GM20000 (cell line): ENCODE data around the gene SDC1.

Source experiments
- DNase-seq: peaks from one replicate; pipeline ENCODE4 v3.0.0; 2012; ENCODE audit warnings: low spot score
- TF ChIP-seq, protein P1 (sequence below): IDR thresholded peaks from 2 replicates; pipeline ENCODE4 v1.5.1; 2012; ENCODE audit warnings: mild to moderate bottlenecking, control low read depth; ENCODE audit errors: extremely low read depth, missing control alignments

SDC1 gene

DNA sequence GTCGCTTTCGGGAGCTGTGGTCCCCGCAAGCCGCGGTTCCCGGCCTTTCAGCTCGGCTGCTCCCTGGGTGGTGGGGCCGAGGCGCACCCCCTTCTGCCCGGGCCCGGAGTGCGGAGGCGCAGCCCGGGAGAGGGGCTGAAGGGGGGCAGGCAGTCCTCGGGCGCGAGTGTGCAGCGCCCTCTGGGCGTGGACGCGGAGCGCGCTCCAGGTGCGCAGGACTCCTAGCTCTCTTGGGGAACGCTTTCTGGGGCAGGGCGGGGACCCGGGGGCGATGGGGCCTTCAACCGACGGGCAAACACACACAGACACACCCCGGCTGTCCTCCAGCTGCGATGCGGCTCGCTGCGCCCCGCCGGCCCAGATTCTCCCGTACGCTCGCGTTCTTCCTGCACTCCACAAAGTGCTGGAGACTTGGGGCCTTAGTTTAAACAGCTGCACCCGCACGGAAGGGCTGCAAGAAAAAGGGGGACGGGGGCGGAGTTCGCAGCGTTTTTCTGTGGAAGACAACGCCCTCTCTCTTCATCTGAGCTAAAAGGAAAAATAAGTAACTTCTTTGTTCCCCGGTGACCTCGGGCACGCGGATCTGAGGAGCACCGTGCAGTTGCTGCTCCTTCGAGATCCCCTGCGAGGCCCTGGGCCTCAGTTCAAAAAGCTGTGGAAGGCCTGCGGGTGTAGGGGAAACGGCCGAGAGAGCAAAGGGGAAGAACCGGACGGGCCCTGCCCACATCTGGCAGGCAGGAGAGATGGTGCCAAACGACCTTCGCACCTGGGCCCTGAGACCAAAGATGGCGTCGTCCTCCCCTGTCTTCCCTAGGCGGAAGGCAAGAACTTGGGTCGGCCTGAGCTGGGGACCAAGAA is 593 bp upstream of the SDC1 start:
- peak; percentile 86 for DNase-seq
- TF ChIP-seq, protein P1, sequence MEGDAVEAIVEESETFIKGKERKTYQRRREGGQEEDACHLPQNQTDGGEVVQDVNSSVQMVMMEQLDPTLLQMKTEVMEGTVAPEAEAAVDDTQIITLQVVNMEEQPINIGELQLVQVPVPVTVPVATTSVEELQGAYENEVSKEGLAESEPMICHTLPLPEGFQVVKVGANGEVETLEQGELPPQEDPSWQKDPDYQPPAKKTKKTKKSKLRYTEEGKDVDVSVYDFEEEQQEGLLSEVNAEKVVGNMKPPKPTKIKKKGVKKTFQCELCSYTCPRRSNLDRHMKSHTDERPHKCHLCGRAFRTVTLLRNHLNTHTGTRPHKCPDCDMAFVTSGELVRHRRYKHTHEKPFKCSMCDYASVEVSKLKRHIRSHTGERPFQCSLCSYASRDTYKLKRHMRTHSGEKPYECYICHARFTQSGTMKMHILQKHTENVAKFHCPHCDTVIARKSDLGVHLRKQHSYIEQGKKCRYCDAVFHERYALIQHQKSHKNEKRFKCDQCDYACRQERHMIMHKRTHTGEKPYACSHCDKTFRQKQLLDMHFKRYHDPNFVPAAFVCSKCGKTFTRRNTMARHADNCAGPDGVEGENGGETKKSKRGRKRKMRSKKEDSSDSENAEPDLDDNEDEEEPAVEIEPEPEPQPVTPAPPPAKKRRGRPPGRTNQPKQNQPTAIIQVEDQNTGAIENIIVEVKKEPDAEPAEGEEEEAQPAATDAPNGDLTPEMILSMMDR = peak; percentile 59

DNA sequence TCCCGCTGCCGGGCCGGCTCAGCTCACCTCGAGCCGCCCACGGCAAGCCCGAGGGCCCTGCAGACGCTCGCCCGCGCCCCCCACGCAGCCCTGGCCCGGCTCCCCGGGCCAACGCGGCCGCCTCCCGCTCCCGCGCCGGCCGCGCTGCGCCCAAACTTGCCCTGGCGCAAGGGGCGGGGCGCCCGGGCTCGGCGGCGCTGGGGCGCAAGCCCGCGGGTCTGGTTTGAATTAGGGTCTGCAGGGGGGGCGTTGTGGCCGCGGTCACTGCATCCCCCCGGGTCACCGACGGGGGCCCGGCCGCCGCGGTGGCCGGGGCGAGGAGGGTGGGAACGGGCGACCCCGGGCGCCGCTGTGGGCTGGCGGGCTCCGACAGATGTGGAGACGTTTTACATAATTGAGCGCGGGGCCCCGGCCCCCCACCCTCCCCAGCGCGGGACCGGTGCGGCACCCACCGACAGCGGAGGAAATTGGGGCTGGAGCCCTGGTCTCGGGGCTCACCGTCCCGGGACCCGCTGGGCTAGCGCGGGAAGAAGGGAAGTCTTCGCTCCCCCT is 690 bp downstream of the SDC1 start:
- no peak for DNase-seq
- TF ChIP-seq, protein P1 = no peak

DNA sequence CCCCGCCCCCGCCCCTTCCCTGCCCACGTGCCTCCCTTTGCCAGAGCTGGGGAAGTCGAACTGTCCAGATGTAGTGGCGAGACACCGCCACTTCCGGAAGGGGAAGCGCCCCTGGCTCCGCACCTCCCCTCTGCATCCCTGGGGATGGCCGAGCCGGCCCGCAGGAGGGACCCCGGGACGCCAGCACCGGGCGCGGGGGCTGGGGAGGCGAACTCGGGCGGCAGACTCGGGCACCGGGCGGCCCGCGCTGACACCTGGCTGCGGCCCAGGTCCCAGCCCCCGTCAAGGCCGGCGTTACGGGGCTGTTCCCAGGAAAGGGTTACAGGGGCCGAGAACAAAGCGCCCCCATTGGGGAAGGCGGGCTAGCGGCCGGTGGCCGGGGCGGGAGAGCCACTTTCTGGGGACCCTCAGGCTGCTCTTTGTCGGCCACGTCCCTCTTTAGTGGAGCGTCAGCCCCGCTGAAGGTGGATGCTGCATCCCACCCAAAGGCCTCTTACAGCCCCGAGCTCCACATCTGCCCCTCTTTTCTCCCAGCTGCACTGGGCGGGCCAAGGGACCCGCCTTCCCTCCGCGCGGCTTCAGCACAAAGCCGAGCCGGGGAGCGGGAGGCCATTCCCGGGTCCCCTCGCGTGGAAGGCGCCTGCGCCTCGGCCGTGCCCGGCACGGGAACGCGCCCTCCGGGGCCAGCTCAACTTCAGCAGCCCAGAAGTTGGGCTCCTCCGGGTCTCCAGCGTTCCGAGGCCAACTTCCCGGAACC is 1.3 kb downstream of the SDC1 start:
- DNase-seq = peak; percentile 72
- TF ChIP-seq, protein P1 = no peak

DNA sequence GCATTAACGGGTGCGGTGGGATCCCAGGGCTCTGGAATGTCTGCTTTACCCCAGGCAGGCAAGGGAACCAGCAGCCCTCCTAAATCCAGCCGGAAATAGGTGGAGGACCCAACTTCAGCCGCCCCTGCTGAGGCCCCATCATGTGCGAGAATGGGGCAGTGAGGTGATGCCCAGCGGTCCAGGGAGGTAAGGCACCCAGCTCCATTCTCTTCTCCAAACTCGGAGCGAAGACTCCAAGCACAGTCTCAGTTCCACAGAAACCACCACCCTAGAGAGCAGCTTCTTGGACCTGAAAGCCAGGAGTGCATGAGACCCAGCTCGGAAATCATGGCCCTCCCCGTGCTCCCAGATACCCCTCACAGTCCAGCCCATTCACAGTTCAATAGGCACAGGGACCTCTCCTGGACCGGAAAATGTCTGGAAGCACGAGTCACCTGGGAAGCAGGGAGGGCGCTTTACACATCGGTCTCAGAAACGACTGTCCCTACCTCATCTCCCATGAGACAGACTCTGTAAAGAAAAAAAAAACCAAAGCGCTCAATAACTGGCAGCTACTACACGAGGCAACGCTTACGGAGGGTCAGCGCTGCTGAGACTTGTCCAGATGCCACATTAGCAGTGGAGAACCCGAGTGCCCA is 2.0 kb downstream of the SDC1 start:
- DNase-seq = no peak
- TF ChIP-seq, protein P1 = no peak

DNA sequence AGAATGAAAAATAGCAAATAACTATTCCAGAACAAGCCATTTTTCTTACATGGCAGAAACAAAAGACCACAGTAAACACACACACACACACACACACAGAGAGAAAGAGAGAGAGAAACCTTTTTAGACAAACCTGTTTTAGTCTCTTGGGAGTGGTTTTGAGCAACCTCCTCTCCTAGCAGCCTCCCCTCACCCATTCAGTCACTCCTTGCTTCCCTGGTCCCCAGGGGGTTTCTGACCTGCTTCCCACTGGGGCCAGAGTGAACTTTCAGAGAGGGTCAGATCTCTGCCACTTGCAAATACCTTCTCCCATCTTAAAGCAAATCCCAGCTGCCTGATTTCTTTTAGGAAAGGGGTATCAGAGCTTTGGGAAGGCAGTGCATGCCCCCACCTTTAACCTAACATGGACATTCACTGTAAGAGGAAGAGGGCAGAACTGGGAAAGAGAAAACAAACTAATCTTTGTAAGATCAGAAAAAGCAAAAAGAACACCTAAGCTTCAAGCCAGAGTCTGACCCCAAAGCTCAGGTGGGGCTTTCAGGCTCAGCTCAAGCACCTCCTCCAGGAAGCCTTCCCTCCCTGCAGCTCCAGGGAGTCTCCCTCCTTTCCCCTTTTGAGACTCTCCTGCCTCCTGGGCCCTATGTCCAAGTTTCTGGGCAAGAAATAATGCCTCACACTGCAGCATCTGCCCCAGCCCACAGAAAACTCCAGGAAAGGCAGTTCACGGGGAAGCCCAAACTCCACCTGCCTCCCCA is 2.7 kb downstream of the SDC1 start:
- TF ChIP-seq, protein P1 = no peak
- DNase-seq = no peak

DNA sequence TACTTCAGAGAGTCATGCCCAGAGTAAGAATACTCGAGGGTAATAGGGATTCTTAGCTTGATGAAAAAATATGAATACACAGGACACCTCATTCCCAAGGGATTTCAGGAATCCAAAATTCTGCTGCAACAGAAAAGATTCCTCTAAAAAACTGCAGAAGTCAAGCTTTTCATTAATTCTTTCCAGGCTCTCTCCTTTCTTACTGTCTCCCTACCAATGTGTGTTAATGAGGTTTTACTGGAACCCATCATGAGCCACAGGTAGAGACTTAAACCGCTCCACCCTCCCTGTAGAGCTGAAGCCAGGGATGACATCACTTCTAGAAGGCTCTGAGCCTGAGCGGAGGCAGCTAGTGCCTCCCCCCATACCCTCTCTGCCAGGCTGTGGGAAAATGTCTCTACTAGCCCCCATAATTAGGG is 3.4 kb downstream of the SDC1 start:
- DNase-seq = no peak
- TF ChIP-seq, protein P1 = no peak
